Measurements from ENCODE around the gene MYH6. TPM values are rescaled to one million over a fixed set of nuclear protein-coding genes. Genes with fewer than 3 reads are reported as not detected.

Gene MYH6
- total and polyA plus RNA-seq, 2 donors (not counting 3 experiments of a cell fraction or from before 2014, with no cell fraction given) = not detected

- FAIRE-seq (no peak), DNase-seq (ENCODE audit: low read depth, low spot score) (no peak)
- H3K9me3 ChIP-seq (replicated peaks; ENCODE audit: control insufficient read depth, insufficient read depth, low read length) = no peaks in the 10 kb centered on the region
- no peak overlapping the region for H2AFZ ChIP-seq (ENCODE audit: low read depth, low read length)
- no peak overlapping the region for H3K27ac ChIP-seq (ENCODE audit: insufficient read depth, low read depth, low read length)
- no peaks in the 10 kb centered on the region for H3K36me3 ChIP-seq (ENCODE audit: control insufficient read depth in 2 of 2, extremely low read depth in 1 of 2, insufficient read depth in 2 of 2, low read length in 2 of 2)
- no peaks in the 10 kb centered on the region for H3K79me2 ChIP-seq (ENCODE audit: control insufficient read depth, insufficient read depth, low read length)
- no peak overlapping the region for H3K4me3 ChIP-seq (replicated peaks in 1 of 3; ENCODE audit: insufficient read depth in 1 of 3, low read depth in 1 of 3, low read length in 3 of 3)
- no peaks in the 10 kb centered on the region for H3K27me3 ChIP-seq (ENCODE audit: control insufficient read depth in 2 of 2, insufficient read depth in 2 of 2, low read length in 2 of 2)
- intact Hi-C loops (cut with micrococcal nuclease) = no loop called here
- ChIA-PET CTCF (interaction anchor here (0.5 to 2.1 kb wide), 2 partner anchors 44 kb away, joined by 3 to 10 read pairs; no protein-coding TSS in a partner anchor), POLR2A (no interaction called here)
- no peak overlapping the region for H3K9ac ChIP-seq (replicated peaks; ENCODE audit: extremely low read depth, insufficient read depth, low read length)
- no TSS peak for BruUV-seq (replicated peaks)
- no peak overlapping the region for H3K4me2 ChIP-seq (ENCODE audit: insufficient read depth, low read length)
- H3K9me1 ChIP-seq (replicated peaks; ENCODE audit: control insufficient read depth, extremely low read depth, insufficient read depth, low read length) = no peaks in the 10 kb centered on the region
- no peaks in the 10 kb centered on the region for H4K20me1 ChIP-seq (replicated peaks; ENCODE audit: control insufficient read depth, extremely low read depth, insufficient read depth, low read length)
- H3K4me1 ChIP-seq (ENCODE audit: control insufficient read depth, extremely low read depth, insufficient read depth, low read length) = no peaks in the 10 kb centered on the region
- no peak for TF ChIP-seq POLR2AphosphoS5 (IDR thresholded peaks at IDR 0.05; ENCODE audit: insufficient read depth, low read depth, low read length)
- TF ChIP-seq EZH2 (IDR thresholded peaks at IDR 0.05; ENCODE audit: borderline replicate concordance, low read depth, low read length, severe bottlenecking) = no peak
- TF ChIP-seq GATA2 (IDR thresholded peaks at IDR 0.05; ENCODE audit: insufficient read depth, insufficient read length, low read depth, low read length) = no peak
- TF ChIP-seq, protein P1, sequence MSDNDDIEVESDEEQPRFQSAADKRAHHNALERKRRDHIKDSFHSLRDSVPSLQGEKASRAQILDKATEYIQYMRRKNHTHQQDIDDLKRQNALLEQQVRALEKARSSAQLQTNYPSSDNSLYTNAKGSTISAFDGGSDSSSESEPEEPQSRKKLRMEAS (IDR thresholded peaks at IDR 0.05; ENCODE audit: insufficient read depth, insufficient read length) = no peak
- no peak for TF ChIP-seq CTCF (IDR thresholded peaks at IDR 0.05; ENCODE audit: extremely low read depth in 1 of 2, insufficient read depth in 1 of 2, low read depth in 1 of 2, low read length in 2 of 2)
- TF ChIP-seq MYC (IDR thresholded peaks at IDR 0.05; ENCODE audit: low read depth, low read length) = no peak
- TF ChIP-seq POLR2A (IDR thresholded peaks at IDR 0.05; ENCODE audit: low read depth, low read length) = no peak
- no peak for TF ChIP-seq FOS (IDR thresholded peaks at IDR 0.05; ENCODE audit: borderline replicate concordance, insufficient read depth, low read length)
- no peak for TF ChIP-seq JUN (IDR thresholded peaks at IDR 0.05; ENCODE audit: borderline replicate concordance, insufficient read depth, insufficient read length, low read depth)
- dilution Hi-C loops (cut with MboI; ENCODE audit: extremely low pct_ligation_motif_present, low sequenced_read_pairs) = no loop called here
These were observed 15.6 kb upstream of the MYH6 start for GRCh38 chr14:23423657-23424056.

Measured in endothelial cell of umbilical vein (primary cell).